Activated CD8-positive, alpha-beta memory T cell treated with anti-CD3 and anti-CD28 coated beads, Interleukin-2, amount 10 ng/mL, durations not matched to agents 7 days and 5 days (primary cell): ENCODE results near the gene CEP55. TPM values are rescaled to one million over a fixed set of nuclear protein-coding genes. Genes with fewer than 3 reads are reported as not detected.

Source experiments
- ATAC-seq: fragments of 150-1000 bp; cut with Tn5 transposase; one replicate; pipeline ENCODE4 v1.10.0; 2021; ENCODE audit warnings: moderate library complexity
- CTCF ChIA-PET: fragments of 350-600 bp; sonication (Branson Sonifier 250); formaldehyde crosslinking; loops from one replicate; lab custom pipeline; 2021; ENCODE audit warnings: antibody characterized with exemption; lab: Charles Lee
- DNase-seq: peaks from one replicate; pipeline ENCODE4 v3.0.0-alpha.2; 2020
- H3K27ac Mint-ChIP-seq: one replicate; pipeline ENCODE4 v1.8.0; 2021; ENCODE audit warnings: mild to moderate bottlenecking, mixed read lengths
- H3K27me3 Mint-ChIP-seq: one replicate; pipeline ENCODE4 v1.8.0; 2021; ENCODE audit warnings: mixed read lengths
- H3K36me3 Mint-ChIP-seq: one replicate; pipeline ENCODE4 v1.8.0; 2021; ENCODE audit warnings: mild to moderate bottlenecking, mixed read lengths
- H3K4me1 Mint-ChIP-seq: one replicate; pipeline ENCODE4 v1.8.0; 2021; ENCODE audit warnings: mixed read lengths
- H3K4me3 Mint-ChIP-seq: one replicate; pipeline ENCODE4 v1.8.0; 2021; ENCODE audit warnings: mild to moderate bottlenecking, moderate library complexity, mixed read lengths
- H3K9me3 Mint-ChIP-seq: one replicate; pipeline ENCODE4 v1.8.0; 2022; ENCODE audit warnings: low read depth, mixed read lengths
- total RNA-seq, 2 experiments: library from RNA; stranded (reverse); gene quantifications; one replicate each; pipeline ENCODE4 v1.2.3, GENCODE V29; 2021

The CEP55 gene
- total RNA-seq, 2 experiments from 2014 or later, result 75.6 to 79.3 TPM

DNA sequence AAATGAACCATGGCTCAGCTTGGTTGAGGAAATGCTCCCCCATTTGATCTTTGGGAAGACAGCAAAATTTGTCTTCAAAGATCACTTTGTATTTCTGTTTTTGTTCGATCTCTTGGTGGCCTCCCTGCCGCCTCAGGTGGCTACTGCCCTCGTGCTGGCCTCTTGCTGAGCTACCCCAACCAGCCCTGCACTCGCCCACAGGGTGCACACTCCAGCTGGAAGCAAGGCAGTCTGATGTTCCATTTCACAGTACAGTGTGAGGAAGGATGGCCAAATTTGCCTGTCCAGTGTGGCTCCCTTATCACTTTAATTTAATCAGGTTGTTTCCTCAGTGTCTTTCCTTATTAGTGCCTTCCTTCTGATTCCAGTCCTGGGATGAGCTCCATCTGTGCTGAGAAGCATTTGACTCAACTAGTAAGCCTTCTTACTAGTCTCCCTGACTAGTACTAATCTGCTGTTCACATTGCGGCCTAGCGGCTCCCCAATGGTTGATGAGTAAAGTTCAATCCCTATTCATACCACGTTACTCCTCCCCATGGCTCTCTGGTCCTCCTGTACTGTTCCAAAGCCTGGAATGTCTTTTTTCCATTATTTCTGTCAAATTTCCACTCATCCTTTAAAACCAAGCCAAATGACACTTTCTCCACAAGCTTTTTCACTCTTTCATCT lies 22.5 kb upstream of the CEP55 start:
- H3K4me3 Mint-ChIP-seq, result no peak overlapping the region
- DNase-seq (no peak), ATAC-seq (no peak)
- no peaks in the 10 kb centered on the region for H3K27me3 Mint-ChIP-seq
- no peak overlapping the region for H3K27ac Mint-ChIP-seq
- no peaks in the 10 kb centered on the region for H3K4me1 Mint-ChIP-seq
- peaks cover 2% of the 10 kb centered on the region for H3K9me3 Mint-ChIP-seq
- no peaks in the 10 kb centered on the region for H3K36me3 Mint-ChIP-seq
- CTCF ChIA-PET, result interaction anchor here (0.8 to 4.1 kb wide), 4 partner anchors 9 to 97 kb away, joined by 3 to 21 read pairs (median 3); partner anchors contain the start of gene MYOF

DNA sequence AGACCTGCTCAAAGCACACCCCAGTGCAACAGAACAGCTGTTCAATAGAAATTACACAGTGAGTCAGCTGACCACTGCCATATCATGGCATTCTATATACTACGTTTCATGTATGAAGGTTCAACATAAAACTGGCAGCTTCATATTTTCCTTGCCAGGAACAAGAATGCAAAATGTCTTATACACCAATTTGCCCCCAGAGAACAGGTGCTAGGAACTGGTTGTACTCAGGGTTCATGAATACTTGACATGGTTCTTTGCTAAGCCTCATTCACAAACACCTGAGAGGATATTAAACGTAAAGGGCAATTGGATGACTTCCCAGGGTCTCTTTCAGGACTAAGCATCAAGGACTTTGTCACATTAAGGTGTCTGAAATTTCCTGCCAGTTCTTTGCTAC lies 21.2 kb upstream of the CEP55 start:
- no peak for DNase-seq
- CTCF ChIA-PET, result interaction anchor here (0.8 to 4.1 kb wide), 4 partner anchors 14 to 98 kb away, joined by 3 to 21 read pairs (median 6); no protein-coding TSS in a partner anchor
- no peak overlapping the region for H3K4me3 Mint-ChIP-seq
- no peaks in the 10 kb centered on the region for H3K4me1 Mint-ChIP-seq
- no peak for ATAC-seq
- no peaks in the 10 kb centered on the region for H3K27me3 Mint-ChIP-seq
- no peaks in the 10 kb centered on the region for H3K36me3 Mint-ChIP-seq
- H3K27ac Mint-ChIP-seq, result no peak overlapping the region
- H3K9me3 Mint-ChIP-seq, result peaks cover 2% of the 10 kb centered on the region

DNA sequence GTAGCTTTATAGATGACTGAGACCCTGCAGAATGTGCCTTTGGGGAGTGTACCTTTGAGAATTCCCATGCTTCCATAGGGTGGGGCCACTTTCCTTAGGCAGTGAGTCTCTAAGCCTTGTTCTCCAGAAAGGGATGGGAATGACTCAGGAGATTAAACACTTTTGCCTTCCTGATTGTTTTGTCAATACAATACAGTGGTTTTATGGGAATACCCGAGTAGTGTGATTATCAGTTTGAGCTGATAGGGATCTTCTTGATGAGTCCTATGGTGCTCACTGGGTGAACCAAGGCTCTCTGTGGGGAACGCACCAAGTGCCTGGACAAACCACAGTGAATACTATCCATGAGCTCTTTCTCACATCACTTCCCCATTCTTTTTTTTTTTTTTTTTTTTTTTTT lies 20.5 kb upstream of the CEP55 start:
- peaks cover 3% of the 10 kb centered on the region for H3K4me1 Mint-ChIP-seq
- no peak overlapping the region for H3K4me3 Mint-ChIP-seq
- CTCF ChIA-PET, result interaction anchor here (1.4 to 4.1 kb wide), 4 partner anchors 14 to 99 kb away, joined by 3 to 21 read pairs (median 6); no protein-coding TSS in a partner anchor
- DNase-seq (no peak), ATAC-seq (no peak)
- H3K27me3 Mint-ChIP-seq, result peaks cover 4% of the 10 kb centered on the region
- no peaks in the 10 kb centered on the region for H3K9me3 Mint-ChIP-seq
- no peak overlapping the region for H3K27ac Mint-ChIP-seq
- no peaks in the 10 kb centered on the region for H3K36me3 Mint-ChIP-seq

DNA sequence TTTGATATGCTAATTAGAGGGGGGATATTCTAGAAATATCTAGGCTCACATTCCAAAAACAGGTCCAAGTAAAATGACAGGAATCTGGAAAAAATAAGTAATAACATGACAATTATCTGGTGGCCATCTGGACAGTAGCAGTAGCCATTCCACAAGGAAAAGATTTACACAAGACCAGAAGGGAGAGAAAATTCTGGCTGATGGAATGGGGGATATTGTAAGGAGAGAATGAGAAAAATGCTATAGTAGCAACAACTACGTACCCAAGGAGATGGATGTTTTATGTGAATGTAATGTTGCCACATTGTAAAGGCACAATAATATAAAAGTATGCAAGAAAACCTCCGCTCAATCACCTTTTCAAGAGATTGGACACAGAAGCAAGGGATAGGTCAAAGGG lies 19.7 kb upstream of the CEP55 start:
- H3K27me3 Mint-ChIP-seq, result peaks cover 12% of the 10 kb centered on the region
- peaks cover 10% of the 10 kb centered on the region for H3K4me1 Mint-ChIP-seq
- ATAC-seq, result no peak
- no peak for DNase-seq
- H3K36me3 Mint-ChIP-seq, result no peaks in the 10 kb centered on the region
- no peak overlapping the region for H3K4me3 Mint-ChIP-seq
- CTCF ChIA-PET, result interaction anchor here (1.5 to 4.1 kb wide), 2 partner anchors 35 to 100 kb away, joined by 3 to 21 read pairs; no protein-coding TSS in a partner anchor
- H3K9me3 Mint-ChIP-seq, result no peaks in the 10 kb centered on the region
- no peak overlapping the region for H3K27ac Mint-ChIP-seq

DNA sequence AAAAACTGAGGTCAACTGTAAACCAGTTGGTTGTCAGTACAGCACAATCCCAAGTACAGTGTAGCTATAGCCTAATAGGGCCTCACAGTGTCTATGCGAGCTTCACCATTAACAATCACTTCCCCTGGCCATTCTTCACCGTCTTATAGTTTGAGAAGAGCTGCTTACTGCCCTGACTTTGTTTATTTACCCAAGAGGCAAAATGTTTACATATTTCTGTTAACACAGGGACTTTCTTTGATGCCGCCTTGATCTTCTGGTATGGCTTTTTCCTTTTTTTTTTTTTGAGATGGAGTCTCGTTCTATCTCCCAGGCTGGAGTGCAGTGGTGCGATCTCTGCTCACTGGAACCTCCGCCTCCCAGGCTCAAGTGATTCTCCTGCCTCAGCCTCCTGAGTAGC lies 17.5 kb upstream of the CEP55 start:
- CTCF ChIA-PET, result interaction anchor here (0.5 to 13.3 kb wide), 4 partner anchors 16 to 103 kb away, joined by 3 to 365 read pairs (median 4); no protein-coding TSS in a partner anchor
- Mint-ChIP-seq H3K36me3 (no peaks in the 10 kb centered on the region), H3K4me1 (peaks cover 18% of the 10 kb centered on the region), H3K27me3 (peaks cover 20% of the 10 kb centered on the region), H3K9me3 (no peaks in the 10 kb centered on the region), H3K27ac (no peak overlapping the region), H3K4me3 (no peak overlapping the region)
- DNase-seq, result no peak
- no peak for ATAC-seq

DNA sequence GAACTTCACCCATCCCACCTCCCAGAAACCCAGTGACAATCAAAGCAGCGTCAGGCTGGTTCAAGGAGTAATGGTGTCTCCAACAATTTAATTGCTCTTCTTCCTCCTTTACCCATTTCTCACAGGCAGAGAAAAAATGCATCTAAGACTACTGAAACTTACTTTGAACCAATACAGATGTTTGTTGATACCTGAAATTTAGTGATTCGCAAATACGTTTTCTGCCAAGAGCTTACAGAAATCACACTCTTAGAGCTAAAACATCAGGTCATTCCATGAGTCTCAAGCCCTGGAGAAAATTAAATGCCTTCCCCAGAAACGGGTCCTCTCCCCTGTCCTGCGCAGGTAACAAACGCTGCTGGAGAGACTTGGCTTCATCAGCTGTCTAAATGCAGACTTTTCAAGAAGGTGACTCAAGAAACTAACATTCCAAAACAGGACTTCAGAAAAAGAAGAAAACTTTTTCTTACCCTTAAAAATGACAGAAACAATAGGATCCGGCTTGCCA lies 14.7 kb upstream of the CEP55 start:
- peak; percentile 22 for DNase-seq
- no peak for ATAC-seq
- peak overlapping the region; percentile 83 for H3K27ac Mint-ChIP-seq
- no peaks in the 10 kb centered on the region for H3K9me3 Mint-ChIP-seq
- H3K27me3 Mint-ChIP-seq, result peaks cover 25% of the 10 kb centered on the region
- H3K36me3 Mint-ChIP-seq, result no peaks in the 10 kb centered on the region
- peaks cover 18% of the 10 kb centered on the region for H3K4me1 Mint-ChIP-seq
- peak overlapping the region; percentile 81 for H3K4me3 Mint-ChIP-seq
- CTCF ChIA-PET, result interaction anchor here (0.6 to 13.3 kb wide), 24 partner anchors 9 to 129 kb away, joined by 3 to 365 read pairs (median 8); partner anchors contain the start of gene CEP55

DNA sequence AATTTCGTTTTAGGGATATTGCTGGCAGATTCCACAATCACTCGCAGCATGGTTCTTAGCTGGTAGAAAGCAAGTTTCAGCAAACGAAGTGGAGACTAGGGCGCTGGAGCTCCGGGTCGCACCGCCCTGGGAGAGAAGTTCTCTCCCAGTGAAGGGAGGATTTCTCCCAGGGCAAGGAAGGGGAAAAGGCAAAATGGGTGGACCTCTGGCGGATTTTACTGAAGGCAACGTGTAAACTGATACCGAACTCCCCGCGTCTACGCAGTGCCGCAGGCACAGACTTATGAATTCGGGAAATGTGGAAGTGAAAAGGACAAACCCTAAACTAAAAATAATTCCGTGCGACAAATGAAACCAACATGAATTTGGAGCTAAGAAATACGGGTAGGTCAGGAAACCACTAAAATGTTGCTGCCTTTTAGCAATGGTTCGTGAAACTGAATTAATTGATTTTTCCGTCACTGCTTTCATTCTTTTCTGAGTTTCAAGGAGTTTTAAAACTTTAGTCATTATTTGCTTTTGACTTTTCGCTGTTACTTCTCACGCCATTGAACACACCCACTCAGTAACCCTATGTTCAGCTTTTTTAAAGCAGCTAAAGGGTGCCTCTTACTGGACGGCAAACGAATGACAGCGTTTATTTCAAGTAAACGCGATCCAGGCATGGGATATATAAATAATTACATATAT lies 14.1 kb upstream of the CEP55 start, which contains the start of gene MYOF:
MYOF (minus strand) TSS at position 190 of the 690 bp plus-strand sequence; CDS start at position 50, 140 bp downstream.
- H3K4me1 Mint-ChIP-seq, result peaks cover 18% of the 10 kb centered on the region

DNA sequence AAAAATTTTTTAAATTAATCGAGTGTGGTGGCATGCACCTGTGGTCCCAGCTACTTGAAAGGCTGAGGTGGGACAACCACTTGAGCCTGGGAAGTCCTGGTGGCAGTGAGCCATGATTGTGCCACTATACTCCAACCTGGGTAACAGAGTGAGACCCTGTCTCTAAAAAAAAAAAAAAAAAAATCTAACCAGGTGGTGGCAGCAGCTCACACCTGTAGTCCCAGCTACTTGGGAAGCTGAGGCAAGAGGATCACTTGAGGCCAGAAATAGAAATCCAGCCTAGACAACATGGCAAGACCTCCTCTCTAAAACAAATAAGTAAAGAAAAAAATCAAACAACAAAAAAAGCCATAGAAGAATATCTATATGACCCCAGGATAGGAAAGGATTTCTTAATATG lies 10.7 kb upstream of the CEP55 start:
- peaks cover 17% of the 10 kb centered on the region for H3K4me1 Mint-ChIP-seq
- H3K27ac Mint-ChIP-seq, result no peak overlapping the region
- H3K9me3 Mint-ChIP-seq, result no peaks in the 10 kb centered on the region
- H3K27me3 Mint-ChIP-seq, result peaks cover 25% of the 10 kb centered on the region
- CTCF ChIA-PET, result interaction anchor here (0.8 to 13.3 kb wide), 5 partner anchors 9 to 193 kb away, joined by 3 to 365 read pairs (median 3); no protein-coding TSS in a partner anchor
- no peak for ATAC-seq
- no peak for DNase-seq
- no peak overlapping the region for H3K4me3 Mint-ChIP-seq
- H3K36me3 Mint-ChIP-seq, result no peaks in the 10 kb centered on the region

More for the DNA sequence above, 14.1 kb upstream of the CEP55 start, which contains the start of gene MYOF:
- Mint-ChIP-seq H3K9me3 (no peaks in the 10 kb centered on the region), H3K27ac (peak within 1 kb of the TSS; percentile 83), H3K27me3 (peaks cover 25% of the 10 kb centered on the region), H3K4me3 (peak within 1 kb of the TSS; percentile 81), H3K36me3 (no peaks in the 10 kb centered on the region)
- DNase-seq (peak; percentile 71), ATAC-seq (peak; percentile 83)
- CTCF ChIA-PET, result interaction anchor here (0.6 to 13.3 kb wide), 33 partner anchors 8 to 215 kb away, joined by 3 to 365 read pairs (median 6); partner anchors contain the start of gene CEP55

DNA sequence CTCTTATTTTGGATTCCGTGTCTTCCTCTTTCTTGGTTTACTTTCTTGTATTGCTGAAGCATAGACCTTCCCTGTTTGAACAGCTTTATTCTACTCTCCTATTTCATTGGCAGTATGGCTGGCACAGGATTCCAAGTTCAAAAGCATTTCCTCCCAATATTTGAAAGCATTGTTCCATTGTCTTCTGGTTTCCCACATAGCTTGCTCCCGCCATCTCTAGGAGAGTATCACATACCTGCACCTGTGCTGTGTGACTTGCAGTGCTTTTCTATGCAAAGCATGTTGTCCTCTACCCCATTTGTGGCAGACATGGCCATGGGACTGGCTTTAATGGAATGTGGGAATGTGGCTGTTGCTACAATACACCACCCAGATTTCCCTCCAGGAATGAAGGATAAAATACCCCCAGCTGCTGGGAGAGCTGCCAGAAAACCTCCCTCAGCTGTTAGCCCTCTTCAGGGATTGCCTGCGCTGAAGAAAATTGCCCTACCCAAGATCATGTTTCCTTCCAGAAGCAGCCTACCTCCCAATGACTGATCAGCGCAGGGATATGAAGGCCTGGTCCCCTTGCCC lies 7.4 kb upstream of the CEP55 start:
- DNase-seq (no peak), ATAC-seq (no peak)
- Mint-ChIP-seq H3K9me3 (no peaks in the 10 kb centered on the region), H3K36me3 (no peaks in the 10 kb centered on the region), H3K27me3 (peaks cover 7% of the 10 kb centered on the region), H3K27ac (no peak overlapping the region), H3K4me3 (no peak overlapping the region), H3K4me1 (no peaks in the 10 kb centered on the region)
- CTCF ChIA-PET, result interaction anchor here (1.2 to 13.3 kb wide), 4 partner anchors 14 to 120 kb away, joined by 3 to 365 read pairs (median 4); no protein-coding TSS in a partner anchor

DNA sequence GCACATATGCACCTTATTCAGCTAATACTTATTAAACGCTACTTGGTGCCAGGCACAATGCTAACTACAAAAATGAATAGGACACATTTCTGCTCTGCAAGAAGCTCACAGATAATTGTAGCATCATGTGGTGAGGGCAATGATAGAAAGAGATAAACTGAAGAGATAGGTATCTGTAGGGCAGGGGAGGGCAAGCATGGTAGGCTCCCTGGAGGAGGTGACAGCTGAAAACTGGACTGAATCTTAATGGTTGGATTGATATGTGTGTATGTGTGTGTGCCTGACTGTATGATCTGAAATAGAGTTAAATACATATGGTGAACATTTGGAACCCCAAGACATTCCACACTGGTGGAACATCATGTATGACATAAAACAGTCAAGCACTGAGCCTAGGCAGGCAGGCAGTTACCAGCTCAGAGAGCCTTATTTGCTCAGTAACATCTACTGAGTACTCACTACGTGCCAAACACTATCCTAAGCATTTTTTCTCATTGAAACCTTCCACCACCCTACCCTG lies 4.8 kb upstream of the CEP55 start:
- H3K36me3 Mint-ChIP-seq, result no peaks in the 10 kb centered on the region
- no peak overlapping the region for H3K4me3 Mint-ChIP-seq
- no peak overlapping the region for H3K27ac Mint-ChIP-seq
- H3K9me3 Mint-ChIP-seq, result no peaks in the 10 kb centered on the region
- peaks cover 8% of the 10 kb centered on the region for H3K4me1 Mint-ChIP-seq
- CTCF ChIA-PET, result interaction anchor here (0.9 to 2.6 kb wide), 4 partner anchors 10 to 116 kb away, joined by 3 to 17 read pairs (median 10); partner anchors contain the start of gene MYOF
- DNase-seq (no peak), ATAC-seq (no peak)
- peaks cover 3% of the 10 kb centered on the region for H3K27me3 Mint-ChIP-seq

DNA sequence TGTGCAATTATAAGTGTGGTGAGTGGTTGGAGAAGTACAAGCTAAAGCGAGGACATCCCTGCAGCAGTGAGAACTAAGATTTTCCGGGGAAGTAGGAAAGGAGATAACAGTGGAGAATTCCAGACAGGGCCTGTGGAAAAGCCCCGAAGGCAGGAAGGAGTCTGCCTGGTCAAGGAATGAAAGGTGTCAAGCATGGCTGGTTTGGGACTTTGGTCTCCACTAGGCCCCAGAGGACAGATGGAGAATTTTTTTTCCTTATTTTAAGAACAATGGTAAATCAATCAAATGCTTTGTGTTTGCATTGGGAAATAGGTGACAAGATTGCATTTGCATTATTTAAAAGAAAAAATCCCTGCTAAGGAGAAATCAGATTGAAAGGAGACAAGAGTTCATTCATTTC lies 3.2 kb upstream of the CEP55 start:
- Mint-ChIP-seq H3K4me1 (peaks cover 12% of the 10 kb centered on the region), H3K27ac (no peak overlapping the region), H3K4me3 (no peak overlapping the region), H3K9me3 (no peaks in the 10 kb centered on the region), H3K36me3 (peaks cover 4% of the 10 kb centered on the region), H3K27me3 (peaks cover 3% of the 10 kb centered on the region)
- no peak for ATAC-seq
- DNase-seq, result no peak
- CTCF ChIA-PET, result interaction anchor here (2.2 to 2.6 kb wide), 2 partner anchors 11 to 19 kb away, joined by 9 to 17 read pairs; partner anchors contain the start of gene MYOF

DNA sequence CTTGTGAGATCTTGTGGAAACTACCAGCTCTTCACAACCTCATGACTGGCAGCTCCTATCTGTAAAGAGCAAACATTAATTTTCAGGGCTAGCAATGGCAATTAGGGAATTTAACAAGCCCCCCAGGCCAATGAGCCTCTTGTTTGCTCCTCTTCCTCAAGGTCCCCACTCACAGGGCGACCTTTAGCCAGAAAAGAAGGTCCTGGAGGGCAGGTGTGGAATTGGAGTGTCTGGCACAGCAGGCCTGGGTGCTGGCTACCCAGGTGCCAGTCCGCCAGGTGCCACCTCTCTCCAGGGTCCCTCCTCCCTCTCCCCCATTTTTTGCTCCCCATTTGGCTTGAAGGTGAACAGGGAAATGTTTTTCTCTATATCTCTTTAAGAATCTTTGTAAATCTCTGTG lies 1.9 kb upstream of the CEP55 start:
- DNase-seq (no peak), ATAC-seq (no peak)
- H3K4me3 Mint-ChIP-seq, result no peak overlapping the region
- H3K27me3 Mint-ChIP-seq, result no peaks in the 10 kb centered on the region
- H3K27ac Mint-ChIP-seq, result no peak overlapping the region
- CTCF ChIA-PET, result interaction anchor here (0.8 to 4.2 kb wide), 5 partner anchors 10 to 126 kb away, joined by 3 to 35 read pairs (median 3); partner anchors contain the start of gene MYOF
- H3K4me1 Mint-ChIP-seq, result peaks cover 21% of the 10 kb centered on the region
- H3K9me3 Mint-ChIP-seq, result no peaks in the 10 kb centered on the region
- peaks cover 11% of the 10 kb centered on the region for H3K36me3 Mint-ChIP-seq
